H9 (cell line): ENCODE results near the gene ATP5F1B. TPM values are rescaled to one million over a fixed set of nuclear protein-coding genes. Genes with fewer than 3 reads are reported as not detected.
A peak's percentile ranks its signal among the peaks of the same experiment; 100 is the strongest.

Experiments
- DNase-seq: peaks from one replicate; pipeline ENCODE4 v3.0.0-alpha.2; 2017
- H2AFZ ChIP-seq: one replicate; pipeline ENCODE4 v1.6.1; 2013; ENCODE audit warnings: mild to moderate bottlenecking, low read length, control low read depth, moderate library complexity
- H2AK5ac ChIP-seq: 2 replicates; pipeline ENCODE4 v1.6.1; 2013; ENCODE audit warnings: low read length, control low read depth, mixed read lengths; ENCODE audit not compliant: insufficient read length
- H2BK120ac ChIP-seq: one replicate; pipeline ENCODE4 v1.6.1; 2013; ENCODE audit warnings: low read depth, mild to moderate bottlenecking, low read length, control low read depth, inconsistent platforms; ENCODE audit not compliant: poor library complexity, severe bottlenecking
- H2BK12ac ChIP-seq: 2 replicates; pipeline ENCODE4 v1.6.1; 2013; ENCODE audit warnings: low read length, control low read depth, mixed read lengths, low read depth; ENCODE audit not compliant: insufficient read length
- H2BK15ac ChIP-seq: 2 replicates; pipeline ENCODE4 v1.6.1; 2013; ENCODE audit warnings: low read depth, low read length, control low read depth
- H2BK20ac ChIP-seq: one replicate; pipeline ENCODE4 v1.6.1; 2013; ENCODE audit warnings: low read depth, mild to moderate bottlenecking, low read length, control low read depth, inconsistent platforms; ENCODE audit not compliant: poor library complexity, severe bottlenecking
- H2BK5ac ChIP-seq: 2 replicates; pipeline ENCODE4 v1.6.1; 2013; ENCODE audit warnings: low read length, control low read depth, mixed read lengths; ENCODE audit not compliant: insufficient read length
- H3K14ac ChIP-seq: 2 replicates; pipeline ENCODE4 v1.6.1; 2013; ENCODE audit warnings: low read length, control low read depth; ENCODE audit not compliant: insufficient read depth
- H3K18ac ChIP-seq: 2 replicates; pipeline ENCODE4 v1.6.1; 2013; ENCODE audit warnings: low read depth, mild to moderate bottlenecking, mixed read lengths, low read length, control low read depth; ENCODE audit not compliant: insufficient read length
- H3K23ac ChIP-seq: 2 replicates; pipeline ENCODE4 v1.6.1; 2013; ENCODE audit warnings: low read length, control low read depth, mixed read lengths, low read depth; ENCODE audit not compliant: insufficient read length
- H3K23me2 ChIP-seq: 2 replicates; pipeline ENCODE4 v1.6.1; 2013; ENCODE audit warnings: low read depth, mild to moderate bottlenecking, mixed read lengths, low read length, control low read depth; ENCODE audit not compliant: insufficient read length, poor library complexity, severe bottlenecking
- H3K27ac ChIP-seq: 2 replicates; pipeline ENCODE4 v1.5.1; 2013; ENCODE audit warnings: low read length, control low read depth, mixed read lengths, low read depth; ENCODE audit not compliant: insufficient read length
- H3K27me3 ChIP-seq: 2 replicates; pipeline ENCODE4 v1.6.1; 2013; ENCODE audit warnings: low read length, control low read depth, inconsistent platforms; ENCODE audit not compliant: insufficient read depth
- H3K4ac ChIP-seq: 2 replicates; pipeline ENCODE4 v1.6.1; 2013; ENCODE audit warnings: low read depth, mild to moderate bottlenecking, control low read depth, inconsistent platforms, low read length, moderate library complexity
- H3K4me1 ChIP-seq: 2 replicates; pipeline ENCODE4 v1.6.1; 2013; ENCODE audit warnings: low read length, control low read depth, inconsistent platforms; ENCODE audit not compliant: insufficient read depth
- H3K4me2 ChIP-seq: 2 replicates; pipeline ENCODE4 v1.6.1; 2013; ENCODE audit warnings: low read length, control low read depth, mixed read lengths; ENCODE audit not compliant: insufficient read length, insufficient read depth
- H3K56ac ChIP-seq: 2 replicates; pipeline ENCODE4 v1.6.1; 2013; ENCODE audit warnings: low read depth, mild to moderate bottlenecking, mixed read lengths, low read length, control low read depth; ENCODE audit not compliant: insufficient read length
- H3K79me1 ChIP-seq: 2 replicates; pipeline ENCODE4 v1.6.1; 2013; ENCODE audit warnings: low read depth, mild to moderate bottlenecking, moderate library complexity, low read length, control low read depth, inconsistent platforms; ENCODE audit not compliant: insufficient read depth, poor library complexity, severe bottlenecking
- H3K79me2 ChIP-seq: 2 replicates; pipeline ENCODE4 v1.6.1; 2013; ENCODE audit warnings: low read length, control low read depth, inconsistent platforms; ENCODE audit not compliant: insufficient read depth
- H3K9ac ChIP-seq: 2 replicates; pipeline ENCODE4 v1.6.1; 2013; ENCODE audit warnings: low read length, control low read depth, mixed read lengths; ENCODE audit not compliant: insufficient read length; ENCODE audit errors: extremely low read depth
- H3K9me3 ChIP-seq: one replicate; pipeline ENCODE4 v1.6.1; 2013; ENCODE audit warnings: low read depth, low read length, inconsistent platforms; ENCODE audit not compliant: control insufficient read depth
- H3T11ph ChIP-seq: one replicate; pipeline ENCODE4 v1.6.1; 2013; ENCODE audit warnings: mild to moderate bottlenecking, low read length, control low read depth, inconsistent platforms
- H4K20me1 ChIP-seq: one replicate; pipeline ENCODE4 v1.6.1; 2013; ENCODE audit not compliant: control insufficient read depth, insufficient read length, insufficient read depth
- H4K5ac ChIP-seq: 2 replicates; pipeline ENCODE4 v1.6.1; 2013; ENCODE audit warnings: low read depth, mild to moderate bottlenecking, mixed read lengths, low read length, control low read depth; ENCODE audit not compliant: insufficient read length
- H4K8ac ChIP-seq: replicated peaks from 2 replicates; pipeline ENCODE4 v1.6.1; 2013; ENCODE audit warnings: low read length, control low read depth, mixed read lengths, low read depth; ENCODE audit not compliant: insufficient read length
- H4K91ac ChIP-seq: 2 replicates; pipeline ENCODE4 v1.6.1; 2013; ENCODE audit warnings: low read depth, mild to moderate bottlenecking, moderate library complexity, mixed read lengths, low read length, control low read depth; ENCODE audit not compliant: insufficient read length
- H3K27ac Mint-ChIP-seq, 3 experiments: 2 replicates in 2 of 3; 3 replicates in 1 of 3; pipeline ENCODE4 v1.8.0; 2020 to 2021; ENCODE audit warnings: mixed read lengths in 3 of 3, mild to moderate bottlenecking in 1 of 3, moderate library complexity in 1 of 3
- H3K27me3 Mint-ChIP-seq: 2 replicates; pipeline ENCODE4 v1.8.0; 2021; ENCODE audit warnings: low read depth, mild to moderate bottlenecking, moderate library complexity, mixed read lengths
- H3K36me3 Mint-ChIP-seq, 3 experiments: 2 replicates in 2 of 3; 3 replicates in 1 of 3; pipeline ENCODE4 v1.8.0; 2020 to 2021; ENCODE audit warnings: low read depth in 3 of 3, mixed read lengths in 3 of 3; ENCODE audit not compliant: insufficient read depth in 1 of 3
- H3K4me1 Mint-ChIP-seq, 2 experiments: 2 replicates each; pipeline ENCODE4 v1.8.0; 2020; ENCODE audit warnings: mixed read lengths in 2 of 2
- H3K4me3 Mint-ChIP-seq, 2 experiments: 2 replicates in 1 of 2; 3 replicates in 1 of 2; pipeline ENCODE4 v1.8.0; 2020 to 2021; ENCODE audit warnings: mild to moderate bottlenecking in 2 of 2, mixed read lengths in 2 of 2, moderate library complexity in 1 of 2
- H3K9me3 Mint-ChIP-seq, 2 experiments: 2 replicates in 1 of 2; 3 replicates in 1 of 2; pipeline ENCODE4 v1.8.0; 2020; ENCODE audit warnings: mild to moderate bottlenecking in 2 of 2, mixed read lengths in 2 of 2, moderate library complexity in 1 of 2
- CTCF ChIP-seq: fragments of 200-600 bp; sonication (generic); conservative IDR thresholded peaks from 3 replicates; pipeline ENCODE4 v1.8.0; 2021; ENCODE audit warnings: antibody characterized with exemption, mild to moderate bottlenecking
- WGBS: extraction: QIAGEN DNeasy Blood & Tissue Kit; methylation state at CpG from one replicate; pipeline ENCODE4 v1.1.7; 2013; ENCODE audit warnings: missing lambda C conversion rate, low lambda C conversion rate, mixed read lengths; ENCODE audit not compliant: insufficient read length; ENCODE audit errors: extremely low coverage; 5-methylcytosine and 5-hydroxymethylcytosine counted together
- total RNA-seq: library from RNA; stranded (reverse); gene quantifications from 2 replicates; pipeline ENCODE4 v1.2.1, GENCODE V29; 2021

Gene ATP5F1B
- total RNA-seq, 1 experiment from 2014 or later: 927 TPM

DNA sequence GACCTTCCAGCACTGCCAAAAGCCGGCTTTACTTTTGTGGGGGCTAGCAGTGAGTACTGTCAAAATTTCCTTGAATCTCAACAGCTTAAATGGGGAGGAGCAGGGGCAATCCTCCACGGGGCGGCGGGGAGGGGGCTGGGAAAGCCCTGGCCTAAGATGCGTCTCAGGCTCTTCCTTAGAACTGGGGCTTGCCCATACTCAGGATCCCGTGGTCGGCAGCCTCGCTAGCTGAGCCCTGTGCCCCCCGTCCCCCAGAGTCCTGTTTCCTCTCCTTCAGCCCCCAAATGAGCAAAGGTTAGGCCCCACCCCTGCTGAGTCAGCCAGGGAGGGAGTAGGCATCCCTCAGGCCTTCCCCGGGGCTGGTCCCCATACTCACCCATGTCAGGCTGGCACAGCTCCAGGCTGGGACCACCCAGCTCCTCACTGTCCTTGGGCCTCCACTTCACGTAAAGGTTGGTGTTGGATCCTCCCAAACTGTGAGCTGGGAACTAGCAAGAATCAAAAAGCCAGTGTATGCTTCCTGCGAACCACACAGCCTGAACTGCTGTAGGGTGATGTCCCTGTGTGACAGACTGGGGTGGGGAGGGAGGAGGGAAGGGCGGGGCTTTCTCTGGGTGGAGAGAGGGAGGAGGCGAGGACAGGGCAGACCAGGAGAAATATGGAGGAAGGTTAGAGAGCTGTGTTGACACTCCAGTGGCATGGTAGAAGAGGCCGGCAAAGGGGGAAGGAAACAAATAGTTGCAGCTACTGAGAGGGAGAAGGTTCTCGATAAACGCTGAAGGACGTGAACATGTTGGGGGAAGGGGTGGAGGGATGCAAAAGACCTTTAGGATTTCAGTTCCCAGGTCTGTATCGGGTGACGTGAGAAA is 9.7 kb downstream of the ATP5F1B start:
- no peak overlapping the region for H2AFZ ChIP-seq
- peaks cover 0 to 6% of the 10 kb centered on the region in 2 experiments; a peak in 1 of 5 replicates for H3K9me3 Mint-ChIP-seq
- H3K27me3 ChIP-seq: no peaks in the 10 kb centered on the region
- peak overlapping the region; percentile 90 for H3K4me2 ChIP-seq
- H3K4me1 Mint-ChIP-seq: peaks cover 62 to 65% of the 10 kb centered on the region in 2 experiments
- no peak overlapping the region for H2BK120ac ChIP-seq
- no peak for TF ChIP-seq CTCF
- no peak overlapping the region for H3K4ac ChIP-seq
- no peak overlapping the region for H3K23ac ChIP-seq
- peaks cover 25% of the 10 kb centered on the region for H3K23me2 ChIP-seq
- H3K9me3 ChIP-seq: no peaks in the 10 kb centered on the region
- DNase-seq: peak; percentile 93
- no peaks in the 10 kb centered on the region for H3K79me1 ChIP-seq
- H3K9ac ChIP-seq: peak overlapping the region; percentile 8
- H2BK5ac ChIP-seq: no peak overlapping the region
- H3K14ac ChIP-seq: no peak overlapping the region
- peak overlapping the region; percentile 92 to 95 for H3K4me3 Mint-ChIP-seq
- H2BK20ac ChIP-seq: no peak overlapping the region
- no peak overlapping the region for H4K5ac ChIP-seq
- H2AK5ac ChIP-seq: no peak overlapping the region
- WGBS: no CpG with 5 or more reads among the region's 20 CpGs
- no peak overlapping the region for H3K27ac ChIP-seq
- H2BK12ac ChIP-seq: no peak overlapping the region
- no peak overlapping the region for H3K56ac ChIP-seq
- H3K4me1 ChIP-seq: peaks cover 11% of the 10 kb centered on the region; the same call in 1 of the 2 replicates
- H3K36me3 Mint-ChIP-seq: peaks cover 27 to 38% (median 32%) of the 10 kb centered on the region in 3 experiments; a peak in 6 of 7 replicates
- no peak overlapping the region for H3T11ph ChIP-seq
- H3K18ac ChIP-seq: no peak overlapping the region
- H3K79me2 ChIP-seq: 0 out of 2 replicates have a peak, but pooled peaks cover 1% of the 10 kb centered on the region
- H2BK15ac ChIP-seq: no peak overlapping the region
- H3K27me3 Mint-ChIP-seq: no peaks in the 10 kb centered on the region
- H4K20me1 ChIP-seq: no peaks in the 10 kb centered on the region
- no peak overlapping the region for H4K8ac ChIP-seq
- H4K91ac ChIP-seq: no peak overlapping the region
- peak overlapping the region; percentile 96 to 98 (median 96); a peak in 6 of 7 replicates for H3K27ac Mint-ChIP-seq
